MV-4-11 (cell line): Measurements from ENCODE around the gene PIGK.
"Not testable (repeated sequence)": the region's sequence is repeated elsewhere in the genome, so short reads cannot be mapped to it uniquely, and the experiment has no call there.

ENCODE experiments used
- DNase-seq: peaks from one replicate; lab custom pipeline; 2025; lab: John Stamatoyannopoulos, UW

The PIGK gene

GRCh38 chr1:77193951-77194350 lies 25.3 kb downstream of the PIGK start:
- no peak for DNase-seq

GRCh38 chr1:77188770-77189169 lies 30.5 kb downstream of the PIGK start:
- peak; percentile 53 for DNase-seq

- not testable (repeated sequence) for DNase-seq
Observed at GRCh38 chr1:77186907-77187306, 32.3 kb downstream of the PIGK start.

GRCh38 chr1:77182083-77182482 lies 37.1 kb downstream of the PIGK start:
- DNase-seq: no peak

GRCh38 chr1:77179632-77180031 lies 39.6 kb downstream of the PIGK start:
- no peak for DNase-seq

GRCh38 chr1:77175230-77175844 lies 43.9 kb downstream of the PIGK start:
- peak; percentile 8 for DNase-seq

- DNase-seq: no peak
Observed at GRCh38 chr1:77170687-77171086, 48.5 kb downstream of the PIGK start.

- DNase-seq: no peak
Observed at GRCh38 chr1:77168358-77168757, 50.9 kb downstream of the PIGK start.

- DNase-seq: no peak
Observed at GRCh38 chr1:77164434-77164944, 54.7 kb downstream of the PIGK start.

- not testable (repeated sequence) for DNase-seq
Observed at GRCh38 chr1:77159706-77160105, 59.5 kb downstream of the PIGK start.

GRCh38 chr1:77156214-77156613 lies 63.0 kb downstream of the PIGK start:
- DNase-seq: no peak

- no peak for DNase-seq
Observed at GRCh38 chr1:77146270-77146669, 73.0 kb downstream of the PIGK start.

- no peak for DNase-seq
Observed at GRCh38 chr1:77143529-77144121, 75.6 kb downstream of the PIGK start.

GRCh38 chr1:77139389-77139788 lies 79.8 kb downstream of the PIGK start:
- no peak for DNase-seq

- no peak for DNase-seq
Observed at GRCh38 chr1:77134359-77134758, 84.9 kb downstream of the PIGK start.

- DNase-seq: no peak
Observed at GRCh38 chr1:77133731-77134358, 85.4 kb downstream of the PIGK start.

GRCh38 chr1:77126307-77126706 lies 92.9 kb downstream of the PIGK start:
- peak; percentile 62 for DNase-seq

- DNase-seq: no peak
Observed at GRCh38 chr1:77121503-77121902, 97.7 kb downstream of the PIGK start.

- no peak for DNase-seq
Observed at GRCh38 chr1:77120950-77121349, 98.3 kb downstream of the PIGK start.

- no peak for DNase-seq
Observed at GRCh38 chr1:77118712-77119111, 100.5 kb downstream of the PIGK start.

GRCh38 chr1:77104672-77105071 lies 114.6 kb downstream of the PIGK start:
- DNase-seq: no peak

- DNase-seq: no peak
Observed at GRCh38 chr1:77103486-77103885, 115.7 kb downstream of the PIGK start.

- DNase-seq: no peak
Observed at GRCh38 chr1:77100875-77101274, 118.4 kb downstream of the PIGK start.
